Measurements from ENCODE around the gene IKZF1. TPM values are rescaled to one million over a fixed set of nuclear protein-coding genes. Genes with fewer than 3 reads are reported as not detected.

IKZF1 gene
- polyA plus RNA-seq, 6 donors from 2014 or later, result 127 to 347 (median 205) TPM

Other genes starting within 250 kb of the IKZF1 start
- not detected for gene ZPBP, start 211.5 kb upstream of the IKZF1 start, polyA plus RNA-seq (ENCODE audit: low read depth in 6 of 6)
- gene FIGNL1, start 145.6 kb downstream of the IKZF1 start, polyA plus RNA-seq (ENCODE audit: low read depth in 6 of 6), result 10 to 100 TPM in 5 of 6 donors, 1 to 10 TPM in 1; 4.8 to 26.2 (median 18.2) TPM

Measured in naive B cell (primary cell).